Nephron (organoid): ENCODE data around the gene RPL23.

Experiments
- H3K27ac Mint-ChIP-seq, 3 experiments: 2 replicates each; pipeline ENCODE4 v1.8.0; 2020; ENCODE audit warnings: mixed read lengths in 3 of 3, mild to moderate bottlenecking in 2 of 3, moderate library complexity in 1 of 3
- H3K27me3 Mint-ChIP-seq: 2 replicates; pipeline ENCODE4 v1.8.0; 2021; ENCODE audit warnings: low read depth, mild to moderate bottlenecking, moderate library complexity, mixed read lengths
- H3K36me3 Mint-ChIP-seq: 2 replicates; pipeline ENCODE4 v1.8.0; 2020; ENCODE audit warnings: low read depth, mixed read lengths
- H3K4me1 Mint-ChIP-seq: 2 replicates; pipeline ENCODE4 v1.8.0; 2020; ENCODE audit warnings: mixed read lengths
- H3K4me3 Mint-ChIP-seq, 3 experiments: 2 replicates each; pipeline ENCODE4 v1.8.0; 2020; ENCODE audit warnings: mild to moderate bottlenecking in 3 of 3, mixed read lengths in 3 of 3, moderate library complexity in 2 of 3
- H3K9me3 Mint-ChIP-seq: 2 replicates; pipeline ENCODE4 v1.8.0; 2020; ENCODE audit warnings: mixed read lengths
- TF ChIP-seq, protein P1 (sequence below), 3 experiments: fragments of 200-600 bp; sonication (generic); IDR thresholded peaks; one replicate each; pipeline ENCODE4 v1.5.0; 2021; ENCODE audit warnings: antibody characterized with exemption in 3 of 3; ENCODE audit not compliant: unreplicated experiment in 3 of 3

RPL23 gene

DNA sequence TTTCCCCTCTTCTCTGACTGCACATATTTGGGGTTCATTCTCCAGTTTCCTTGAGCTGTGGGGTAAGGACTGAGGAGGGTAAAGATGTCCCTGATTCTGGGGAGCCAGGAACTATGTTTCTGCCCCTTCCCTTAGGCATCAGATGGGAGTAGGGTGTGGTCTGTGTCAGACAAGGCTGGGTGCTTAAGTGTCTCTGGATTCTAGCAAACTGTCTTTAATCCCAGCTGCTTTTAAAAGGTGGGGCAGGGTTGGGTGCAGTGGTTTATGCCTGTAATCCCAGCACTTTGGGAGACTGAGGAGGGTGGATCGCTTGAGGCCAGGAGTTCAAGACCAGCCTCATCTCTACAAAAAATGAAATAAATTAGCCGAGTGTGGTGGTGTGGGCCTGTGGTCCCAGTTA, 29.3 kb upstream of the RPL23 start:
- Mint-ChIP-seq H3K27me3 (peaks cover 3% of the 10 kb centered on the region), H3K4me1 (peaks cover 73% of the 10 kb centered on the region), H3K27ac (peak overlapping the region; percentile 98 to 99 (median 99)), H3K4me3 (no peak overlapping the region), H3K36me3 (peaks cover 40% of the 10 kb centered on the region), H3K9me3 (no peaks in the 10 kb centered on the region)
- TF ChIP-seq, protein P1, sequence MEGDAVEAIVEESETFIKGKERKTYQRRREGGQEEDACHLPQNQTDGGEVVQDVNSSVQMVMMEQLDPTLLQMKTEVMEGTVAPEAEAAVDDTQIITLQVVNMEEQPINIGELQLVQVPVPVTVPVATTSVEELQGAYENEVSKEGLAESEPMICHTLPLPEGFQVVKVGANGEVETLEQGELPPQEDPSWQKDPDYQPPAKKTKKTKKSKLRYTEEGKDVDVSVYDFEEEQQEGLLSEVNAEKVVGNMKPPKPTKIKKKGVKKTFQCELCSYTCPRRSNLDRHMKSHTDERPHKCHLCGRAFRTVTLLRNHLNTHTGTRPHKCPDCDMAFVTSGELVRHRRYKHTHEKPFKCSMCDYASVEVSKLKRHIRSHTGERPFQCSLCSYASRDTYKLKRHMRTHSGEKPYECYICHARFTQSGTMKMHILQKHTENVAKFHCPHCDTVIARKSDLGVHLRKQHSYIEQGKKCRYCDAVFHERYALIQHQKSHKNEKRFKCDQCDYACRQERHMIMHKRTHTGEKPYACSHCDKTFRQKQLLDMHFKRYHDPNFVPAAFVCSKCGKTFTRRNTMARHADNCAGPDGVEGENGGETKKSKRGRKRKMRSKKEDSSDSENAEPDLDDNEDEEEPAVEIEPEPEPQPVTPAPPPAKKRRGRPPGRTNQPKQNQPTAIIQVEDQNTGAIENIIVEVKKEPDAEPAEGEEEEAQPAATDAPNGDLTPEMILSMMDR (IDR thresholded peaks at IDR 0.05; ENCODE audit: unreplicated experiment in 3 of 3): no peak

DNA sequence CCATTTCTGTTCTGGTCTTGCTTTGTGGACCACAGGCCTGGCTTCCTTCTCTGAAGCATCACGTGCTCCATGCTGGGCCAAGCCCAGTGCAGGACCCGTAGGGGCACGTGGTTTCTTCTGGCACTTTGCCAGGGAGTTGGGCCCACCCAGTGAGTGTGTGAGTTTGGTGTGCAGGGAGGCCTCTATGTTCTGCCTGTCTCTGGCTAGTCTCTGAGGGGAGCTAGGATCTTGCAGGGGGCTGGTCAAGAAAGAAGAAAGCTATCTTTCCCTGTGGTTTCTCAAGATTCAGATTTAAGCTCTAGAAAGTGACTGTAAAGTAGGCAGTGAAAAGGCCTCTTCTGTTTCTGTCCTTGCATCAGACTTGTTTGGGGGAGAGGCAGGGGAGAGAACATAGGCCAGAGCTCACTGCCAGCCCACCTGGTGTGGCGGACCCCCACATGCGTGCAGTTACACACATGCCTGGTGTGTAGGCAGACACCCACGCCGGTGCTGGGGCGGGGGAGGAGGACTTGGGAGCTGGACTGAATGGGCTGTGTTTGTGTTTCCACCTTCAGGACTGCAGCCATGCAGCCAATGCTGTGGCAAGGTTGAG, 28.2 kb upstream of the RPL23 start:
- TF ChIP-seq, protein P1 (IDR thresholded peaks at IDR 0.05; ENCODE audit: unreplicated experiment in 3 of 3): no peak
- peaks cover 4% of the 10 kb centered on the region for H3K27me3 Mint-ChIP-seq
- no peaks in the 10 kb centered on the region for H3K9me3 Mint-ChIP-seq
- peak overlapping the region; percentile 98 to 99 (median 99) for H3K27ac Mint-ChIP-seq
- H3K4me1 Mint-ChIP-seq: peaks cover 74% of the 10 kb centered on the region
- H3K36me3 Mint-ChIP-seq: peaks cover 41% of the 10 kb centered on the region
- H3K4me3 Mint-ChIP-seq: peak overlapping the region; percentile 63 to 74 (median 72)

DNA sequence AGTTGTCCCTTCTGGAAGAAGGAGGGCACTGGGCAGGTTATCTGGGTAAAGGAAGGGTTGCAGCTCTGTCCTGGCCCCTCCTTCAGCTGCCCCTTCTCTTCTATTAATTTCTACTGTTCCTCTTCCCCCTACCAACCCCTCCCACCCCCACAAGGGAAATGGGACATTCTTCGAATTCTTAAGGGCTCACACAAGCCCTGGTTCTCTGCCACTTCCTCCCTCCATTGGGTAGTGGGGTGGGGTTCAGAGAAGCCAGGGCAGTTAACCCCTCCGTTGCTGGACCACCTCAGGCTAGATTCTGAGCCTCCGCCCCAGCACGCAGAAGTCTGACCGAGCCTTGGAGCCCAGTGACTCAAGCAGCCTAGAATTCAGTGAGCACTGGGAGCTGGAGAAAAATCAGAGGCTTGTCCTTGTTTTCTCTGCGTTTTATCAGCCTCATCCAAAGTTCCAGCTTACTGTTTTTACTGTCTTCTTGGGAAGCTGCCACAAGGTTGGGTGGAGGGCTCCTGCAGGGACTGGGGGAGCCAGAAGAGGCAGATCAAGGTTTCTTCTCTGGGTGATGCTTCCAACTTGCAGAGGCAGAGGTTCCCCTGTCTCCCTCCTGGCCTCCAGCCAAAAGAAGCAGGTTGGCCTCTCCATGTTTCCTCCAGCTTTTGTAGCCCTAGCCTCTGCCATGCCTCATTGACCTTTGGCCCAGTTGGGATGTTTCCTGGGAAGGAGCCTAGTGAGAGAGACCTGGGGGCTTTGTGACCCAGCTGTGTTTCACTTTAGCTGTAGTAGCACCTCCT, 26.6 kb upstream of the RPL23 start:
- Mint-ChIP-seq H3K27ac (peak overlapping the region; percentile 93 to 99 (median 99)), H3K4me3 (peak overlapping the region; percentile 25 to 43 (median 29)), H3K9me3 (no peaks in the 10 kb centered on the region), H3K36me3 (peaks cover 37% of the 10 kb centered on the region), H3K27me3 (peaks cover 3% of the 10 kb centered on the region), H3K4me1 (peaks cover 67% of the 10 kb centered on the region)
- TF ChIP-seq, protein P1 (IDR thresholded peaks at IDR 0.05; ENCODE audit: unreplicated experiment in 3 of 3): no peak

DNA sequence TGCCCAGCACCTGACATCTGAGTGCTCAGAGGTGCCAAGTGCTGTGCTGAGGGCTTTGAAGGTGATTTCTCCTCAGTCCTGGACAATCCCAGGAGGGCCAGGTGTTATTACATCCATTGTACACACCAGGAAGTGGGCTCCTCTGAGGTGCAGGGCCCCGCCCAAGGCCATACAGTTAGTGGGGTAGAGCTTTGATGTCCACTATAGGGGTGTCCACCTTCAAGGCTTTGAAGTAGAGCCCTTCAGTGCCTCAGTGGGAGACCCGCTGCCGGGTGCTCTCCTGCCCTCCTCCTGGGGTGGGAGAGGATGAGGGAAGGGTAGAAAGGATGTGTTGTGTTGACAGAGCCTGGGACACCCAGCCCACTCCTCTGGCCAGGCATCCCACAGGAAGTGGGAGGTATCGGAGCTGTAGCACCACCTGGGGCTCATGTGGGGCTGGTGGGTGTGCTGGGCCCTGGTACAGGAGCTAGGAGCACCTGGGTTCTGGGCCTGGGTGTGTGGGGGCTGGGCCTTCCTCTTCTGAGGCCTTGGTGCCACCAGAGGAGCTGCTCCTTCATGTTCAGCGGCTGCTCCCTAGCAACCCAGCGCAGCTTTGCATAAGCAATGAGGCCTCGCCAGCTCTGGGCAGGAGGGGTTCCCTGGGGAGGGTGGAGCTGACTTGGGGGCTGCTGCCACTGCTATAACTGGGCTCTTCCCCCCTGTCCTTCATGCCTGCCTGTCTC, 23.8 kb upstream of the RPL23 start:
- Mint-ChIP-seq H3K9me3 (no peaks in the 10 kb centered on the region), H3K27me3 (peaks cover 3% of the 10 kb centered on the region), H3K27ac (peak overlapping the region in 1 of 3 experiments; percentile 72), H3K4me1 (peaks cover 71% of the 10 kb centered on the region), H3K36me3 (peaks cover 27% of the 10 kb centered on the region), H3K4me3 (no peak overlapping the region)
- TF ChIP-seq, protein P1 (IDR thresholded peaks at IDR 0.05; ENCODE audit: unreplicated experiment in 3 of 3): no peak

DNA sequence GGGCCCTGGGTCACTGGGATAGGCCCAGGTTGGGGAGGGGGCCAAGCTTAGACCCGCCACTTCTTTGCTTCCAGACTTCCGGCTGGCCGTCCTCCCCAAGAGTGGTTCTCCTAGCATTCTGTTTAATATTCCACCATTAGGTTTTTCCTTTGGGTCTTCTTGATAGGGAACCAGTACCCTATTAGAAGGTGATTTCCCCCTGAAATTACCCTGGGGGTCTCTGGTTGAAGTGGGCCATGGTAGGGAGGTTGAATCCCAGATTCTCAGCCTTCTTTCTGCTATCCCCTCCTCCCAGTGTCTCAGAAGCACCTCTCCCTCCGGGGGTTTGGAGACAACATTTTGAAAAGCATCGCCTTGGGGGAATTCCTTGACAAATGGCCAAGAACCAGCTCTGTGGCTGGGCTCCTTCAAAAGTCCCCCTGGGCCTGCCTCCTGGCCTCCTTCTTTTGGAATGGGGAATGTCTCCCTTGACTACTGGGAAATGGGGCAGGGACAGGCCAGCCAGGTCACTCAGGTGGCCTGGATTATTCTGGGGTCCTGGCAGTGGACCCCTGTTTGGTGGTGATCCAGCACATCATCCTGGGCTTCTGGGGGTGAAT, 22.1 kb upstream of the RPL23 start:
- peak overlapping the region; percentile 60 to 94 (median 91) for H3K27ac Mint-ChIP-seq
- H3K27me3 Mint-ChIP-seq: peaks cover 3% of the 10 kb centered on the region
- H3K4me1 Mint-ChIP-seq: peaks cover 66% of the 10 kb centered on the region
- peak overlapping the region; percentile 22 to 72 (median 62) for H3K4me3 Mint-ChIP-seq
- H3K9me3 Mint-ChIP-seq: no peaks in the 10 kb centered on the region
- H3K36me3 Mint-ChIP-seq: peaks cover 17% of the 10 kb centered on the region
- TF ChIP-seq, protein P1 (IDR thresholded peaks at IDR 0.05; ENCODE audit: unreplicated experiment in 3 of 3): no peak
